GM19193 (cell line): Measurements from ENCODE around the gene ABI3BP.

Source experiments
- POLR2A ChIP-seq: IDR thresholded peaks from 4 replicates; pipeline ENCODE4 v1.6.1; 2011; ENCODE audit not compliant: insufficient read depth, insufficient read length; ENCODE audit errors: extremely low read depth

Gene ABI3BP

GRCh38 chr3:100775226-100775625 is 218.0 kb downstream of the ABI3BP start:
- TF ChIP-seq POLR2A: no peak

DNA sequence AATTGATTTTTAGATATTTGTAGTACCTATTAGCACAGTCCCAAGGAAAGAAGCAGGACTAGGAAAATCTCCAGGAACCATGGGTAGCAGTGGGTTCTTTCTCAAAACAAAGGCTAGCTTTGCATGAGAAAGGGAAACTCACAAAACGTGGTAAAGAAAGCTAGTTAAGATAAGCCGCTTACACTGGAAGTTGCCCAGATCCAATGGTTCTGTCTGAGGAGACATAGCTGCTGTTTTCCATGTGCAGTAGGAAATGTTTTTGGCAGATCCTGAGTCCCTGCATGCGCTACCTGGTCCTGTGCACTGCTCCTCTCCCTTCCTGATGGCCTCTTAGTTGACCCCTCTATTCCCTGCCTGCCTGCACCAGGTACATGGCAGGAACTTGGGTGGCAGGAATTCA is 223.5 kb downstream of the ABI3BP start:
- no peak for TF ChIP-seq POLR2A

GRCh38 chr3:100766069-100766468 is 227.2 kb downstream of the ABI3BP start:
- no peak for TF ChIP-seq POLR2A

DNA sequence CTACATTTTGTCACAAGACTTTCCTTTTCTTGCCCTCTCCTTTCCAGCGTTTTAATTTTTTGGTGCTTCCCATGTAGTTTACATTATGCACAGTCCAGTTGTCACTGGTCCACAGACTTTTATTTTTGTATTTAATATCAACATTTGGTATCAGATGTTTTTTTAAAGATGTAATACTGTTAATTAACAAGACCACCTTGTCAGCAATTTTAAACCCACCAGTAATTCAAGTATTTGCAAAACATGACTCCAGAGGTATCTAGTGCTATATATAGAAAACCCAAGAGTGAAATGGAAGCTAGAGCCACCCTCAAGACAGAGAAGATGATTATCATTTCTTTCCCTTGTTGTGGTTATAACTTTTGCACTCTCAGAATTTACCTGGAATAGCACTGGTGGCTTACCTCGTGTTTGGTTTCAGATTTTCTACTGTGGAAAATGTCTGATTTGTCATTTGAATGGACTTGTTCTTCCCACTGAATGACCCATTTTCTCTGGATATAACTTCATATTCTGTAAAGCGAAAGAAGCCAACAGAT is 227.7 kb downstream of the ABI3BP start:
- TF ChIP-seq POLR2A: no peak

- no peak for TF ChIP-seq POLR2A
These were observed 231.3 kb downstream of the ABI3BP start for GRCh38 chr3:100761951-100762350.

DNA sequence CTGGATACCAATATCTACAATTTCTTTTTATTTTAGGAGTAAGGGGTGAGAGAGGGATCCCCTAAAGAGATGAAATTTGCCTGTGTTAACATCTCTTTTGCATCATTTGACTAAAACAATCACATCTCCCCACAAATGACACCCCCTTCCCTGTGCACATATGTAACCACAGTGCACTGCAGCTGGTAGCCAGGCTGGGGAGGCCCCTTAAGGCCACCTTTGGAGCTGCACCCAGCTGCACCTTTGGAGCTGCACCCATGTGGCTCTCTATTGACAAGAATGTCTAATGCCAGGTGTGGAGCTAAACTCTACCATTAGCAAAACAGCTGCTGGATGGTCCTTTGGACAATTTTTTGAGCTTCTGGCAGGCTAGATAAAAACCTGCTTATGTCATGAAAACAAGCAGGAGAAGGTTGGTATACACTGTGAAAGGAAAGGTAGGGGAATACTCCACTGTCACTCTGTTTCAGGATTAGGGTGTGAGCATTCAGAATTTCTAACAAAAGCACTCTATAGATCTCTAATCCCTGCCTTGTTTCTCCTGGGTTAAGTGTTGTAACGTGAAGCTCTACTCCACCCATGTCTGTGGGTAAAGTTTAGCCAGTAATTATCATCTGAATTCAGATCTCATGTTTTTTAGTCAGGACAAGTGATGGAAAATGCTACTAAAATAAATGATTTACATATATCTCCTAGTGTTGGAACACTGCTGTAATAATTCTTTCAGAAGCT is 231.8 kb downstream of the ABI3BP start:
- no peak for TF ChIP-seq POLR2A

DNA sequence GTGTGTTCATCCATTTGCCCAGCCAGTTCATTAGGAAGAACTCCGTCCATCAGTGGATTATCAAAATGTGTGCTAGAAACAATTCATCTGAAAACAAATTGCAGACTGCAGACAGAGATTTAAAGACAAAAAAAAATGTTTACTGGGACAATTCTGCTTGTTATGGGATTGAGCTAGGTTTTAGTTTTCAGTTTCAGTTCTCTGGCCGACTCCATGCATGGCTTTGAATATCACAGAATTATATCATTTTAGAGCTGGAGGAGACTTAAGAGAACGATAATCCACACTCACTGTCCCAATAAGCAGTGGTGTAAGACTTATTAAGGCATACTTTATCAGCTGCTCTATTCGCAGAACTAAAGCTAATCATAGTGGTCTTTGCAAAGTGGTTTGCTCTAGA is 232.8 kb downstream of the ABI3BP start:
- no peak for TF ChIP-seq POLR2A

DNA sequence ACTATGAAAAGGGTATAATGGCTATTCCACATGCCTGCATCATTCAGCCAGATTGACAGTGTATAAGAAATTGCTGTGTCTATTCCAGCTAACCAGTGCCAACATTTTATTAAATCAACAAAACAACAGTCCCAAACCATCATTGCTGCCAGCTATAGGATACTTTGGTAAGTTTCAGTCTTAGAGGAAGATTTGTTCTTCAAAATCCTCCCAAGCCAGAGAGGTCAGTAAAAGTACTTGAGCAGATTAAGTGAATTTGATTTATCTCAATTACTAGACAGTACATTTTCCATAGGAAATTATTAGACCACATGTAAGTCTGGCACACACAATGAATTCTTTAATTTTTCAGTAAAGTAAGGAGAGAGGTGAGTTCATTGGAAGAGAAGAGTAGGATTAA is 233.3 kb downstream of the ABI3BP start:
- TF ChIP-seq POLR2A: no peak

DNA sequence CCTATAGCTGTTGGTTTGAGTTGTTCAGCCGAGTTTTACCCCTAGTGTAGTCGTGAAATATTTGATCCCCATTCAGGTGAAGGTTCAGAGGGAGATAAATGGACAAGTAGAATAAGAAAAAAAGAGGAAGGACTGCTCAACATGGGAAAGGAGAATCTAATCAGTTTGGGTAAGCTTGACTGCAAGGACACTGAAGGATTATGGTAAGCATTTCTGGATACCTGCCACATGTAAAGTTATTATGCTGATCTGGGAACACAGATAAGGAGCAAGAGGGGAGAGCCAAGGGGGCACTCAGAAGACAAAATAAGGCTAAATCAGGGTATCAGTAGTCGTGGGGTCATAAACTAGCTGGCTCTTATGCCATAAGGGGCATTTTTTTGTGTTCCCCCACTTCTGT is 234.1 kb downstream of the ABI3BP start:
- TF ChIP-seq POLR2A: no peak

DNA sequence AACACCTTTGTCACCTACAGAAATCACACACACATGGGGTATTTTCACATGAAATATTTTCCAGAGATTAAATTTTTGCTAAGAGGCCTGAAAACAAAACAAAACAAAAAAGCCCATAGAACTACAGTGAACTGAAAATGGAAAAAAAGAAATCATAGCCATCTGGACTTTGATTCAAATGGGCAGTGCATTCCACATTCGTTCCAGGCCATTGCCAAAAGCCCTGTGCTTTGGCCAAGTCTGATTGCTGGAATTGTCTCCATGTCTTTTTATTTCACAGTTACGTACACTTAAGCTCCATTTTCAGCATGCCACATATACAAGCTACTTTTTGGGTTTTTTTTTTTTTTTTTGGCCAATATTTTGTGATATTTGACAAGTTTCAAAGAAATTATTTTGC is 236.8 kb downstream of the ABI3BP start:
- TF ChIP-seq POLR2A: no peak

DNA sequence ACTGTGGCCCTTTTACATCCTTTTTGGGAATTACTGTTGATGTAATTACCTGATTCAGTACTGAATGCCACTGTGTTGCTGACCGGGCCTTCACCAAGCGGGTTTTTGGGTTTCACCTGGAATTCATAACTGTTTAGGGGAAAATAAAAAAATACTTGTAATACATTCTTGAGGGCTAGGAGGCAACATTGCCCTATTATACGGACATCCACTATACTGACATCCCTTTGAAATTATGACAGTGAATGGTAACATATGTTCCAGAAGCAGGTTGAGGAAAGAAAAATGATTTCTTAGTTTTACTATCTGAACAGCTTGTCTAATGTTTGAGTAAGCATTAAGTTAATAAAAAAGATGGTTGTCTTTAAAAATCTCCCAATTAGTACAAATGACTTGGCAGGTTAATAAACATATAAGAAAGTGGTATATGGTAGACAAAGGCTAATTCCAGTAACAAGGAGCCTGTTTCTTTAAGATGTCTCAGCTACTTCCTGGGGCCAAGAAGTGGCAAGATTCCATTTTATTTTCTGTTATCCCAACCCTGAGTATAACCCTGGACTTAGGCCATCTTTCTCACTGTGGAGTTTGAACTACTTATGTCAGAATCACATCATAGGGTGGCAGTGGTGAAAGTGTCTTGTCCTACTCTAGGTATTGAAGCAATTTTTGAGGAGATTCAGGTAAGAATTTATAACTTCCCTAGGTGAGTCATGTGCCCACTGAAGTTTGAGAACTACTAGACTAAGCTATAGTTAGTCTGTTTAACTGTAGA is 238.5 kb downstream of the ABI3BP start:
- TF ChIP-seq POLR2A: no peak

DNA sequence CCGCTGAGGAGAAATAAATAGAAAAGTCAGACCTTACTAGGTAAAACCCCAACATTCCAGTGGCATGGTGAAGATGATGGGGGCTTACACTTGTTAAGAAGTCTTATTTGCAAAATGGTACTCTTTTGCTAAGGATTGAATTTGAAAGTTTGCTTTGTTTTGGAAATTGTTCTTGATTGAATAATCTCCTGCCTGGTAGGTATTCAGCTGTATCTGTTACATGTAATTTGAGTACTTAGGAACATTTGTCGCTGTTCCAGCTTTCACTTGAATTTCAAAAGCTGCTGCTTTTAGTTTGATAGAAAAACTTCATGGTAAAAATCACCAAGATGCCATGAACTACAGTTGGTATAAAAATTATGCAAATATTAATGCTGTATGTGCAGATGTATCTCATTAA is 239.4 kb downstream of the ABI3BP start:
- TF ChIP-seq POLR2A: no peak

GRCh38 chr3:100748967-100749366 is 244.3 kb downstream of the ABI3BP start:
- no peak for TF ChIP-seq POLR2A

- no peak for TF ChIP-seq POLR2A
These were observed 245.0 kb downstream of the ABI3BP start for GRCh38 chr3:100748220-100748619.

DNA sequence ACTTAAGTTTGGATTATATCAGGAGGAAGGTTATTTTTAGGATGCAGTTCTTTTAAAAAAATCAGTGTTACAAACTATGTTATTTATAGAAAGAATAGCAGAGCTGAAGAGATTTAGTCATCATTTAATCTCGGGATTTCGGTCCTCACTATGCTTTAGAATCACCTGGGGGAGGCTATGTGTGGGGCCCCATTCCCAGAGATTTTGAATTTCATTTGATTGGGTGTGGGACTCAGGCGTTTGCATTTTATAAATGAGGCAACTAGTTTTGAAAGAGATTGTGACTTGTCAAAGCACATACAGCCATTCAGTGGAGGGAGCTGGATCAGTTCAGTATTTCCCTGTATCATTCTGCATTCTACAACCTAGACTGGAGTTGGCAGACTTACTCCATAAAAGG is 247.1 kb downstream of the ABI3BP start:
- TF ChIP-seq POLR2A: no peak

GRCh38 chr3:100745617-100746016 is 247.6 kb downstream of the ABI3BP start:
- no peak for TF ChIP-seq POLR2A

GRCh38 chr3:100744671-100745070 is 248.6 kb downstream of the ABI3BP start:
- no peak for TF ChIP-seq POLR2A

- no peak for TF ChIP-seq POLR2A
These were observed 249.7 kb downstream of the ABI3BP start for GRCh38 chr3:100743535-100743934.
